ENCODE measurements around the gene LRP1. TPM values are rescaled to one million over a fixed set of nuclear protein-coding genes. Genes with fewer than 3 reads are reported as not detected.

The LRP1 gene
- total and polyA plus RNA-seq, 2 of the 13 experiments (the other 11 are each of a cell fraction or from before 2014, with no cell fraction given), result 14.7 to 30.8 TPM

GRCh38 chr12:57229634-57230380, 101.5 kb downstream of the LRP1 start, which contains the start of gene SHMT2 (continued):
- TF ChIP-seq GRHL1 (CRISPR knock-in tag; conservative IDR thresholded peaks at IDR 0.05), result no peak
- TF ChIP-seq TRAFD1 (CRISPR knock-in tag; IDR thresholded peaks at IDR 0.05; ENCODE audit: borderline replicate concordance), result no peak
- 0 out of 2 replicates have a peak, but pooled peaks have one; percentile 44 for TF ChIP-seq KAT8 (CRISPR knock-in tag; IDR thresholded peaks at IDR 0.05)
- TF ChIP-seq ZNF569 (CRISPR knock-in tag; IDR thresholded peaks at IDR 0.05; ENCODE audit: borderline replicate concordance), result no peak
- no peak for TF ChIP-seq ZNF34 (CRISPR knock-in tag; IDR thresholded peaks at IDR 0.05; ENCODE audit: borderline replicate concordance)
- no peak for TF ChIP-seq ZIK1 (CRISPR knock-in tag; IDR thresholded peaks at IDR 0.05; ENCODE audit: borderline replicate concordance, low read depth)
- TF ChIP-seq YEATS2 (CRISPR knock-in tag; IDR thresholded peaks at IDR 0.05; ENCODE audit: borderline replicate concordance), result peak; percentile 61; the same call in 1 of the 2 replicates
- no peak for TF ChIP-seq ZMYM4 (CRISPR knock-in tag; IDR thresholded peaks at IDR 0.05)
- no peak for TF ChIP-seq ZNF567 (CRISPR knock-in tag; IDR thresholded peaks at IDR 0.05; ENCODE audit: borderline replicate concordance)
- TF ChIP-seq ZSCAN20 (CRISPR knock-in tag; IDR thresholded peaks at IDR 0.05; ENCODE audit: borderline replicate concordance), result no peak
- no peak for TF ChIP-seq ZNF205 (CRISPR knock-in tag; IDR thresholded peaks at IDR 0.05)
- no peak for TF ChIP-seq PLRG1 (conservative IDR thresholded peaks at IDR 0.05)
- TF ChIP-seq NCOA1 (CRISPR knock-in tag; IDR thresholded peaks at IDR 0.05), result no peak
- TF ChIP-seq MTA1 (CRISPR knock-in tag; IDR thresholded peaks at IDR 0.05; ENCODE audit: borderline replicate concordance), result peak; percentile 60; the same call in 1 of the 2 replicates
- no peak for TF ChIP-seq PRMT3 (CRISPR knock-in tag; IDR thresholded peaks at IDR 0.05; ENCODE audit: borderline replicate concordance, low read depth)
- TF ChIP-seq NCOA2 (CRISPR knock-in tag; IDR thresholded peaks at IDR 0.05), result peak; percentile 32; the same call in 1 of the 2 replicates
- TF ChIP-seq ZNF800 (CRISPR knock-in tag; IDR thresholded peaks at IDR 0.05), result peak; percentile 78; the same call in 1 of the 2 replicates
- peak; percentile 74; the same call in 1 of the 2 replicates for TF ChIP-seq ZSCAN29 (CRISPR knock-in tag; conservative IDR thresholded peaks at IDR 0.05)
- TF ChIP-seq ZNF451 (CRISPR knock-in tag; IDR thresholded peaks at IDR 0.05), result no peak
- peak; percentile 87 for TF ChIP-seq ZSCAN31 (CRISPR knock-in tag; IDR thresholded peaks at IDR 0.05; ENCODE audit: low read depth)
- no peak for TF ChIP-seq TCF7 (IDR thresholded peaks at IDR 0.05; ENCODE audit: low read depth)
- TF ChIP-seq CCAR2 (optimal IDR thresholded peaks at IDR 0.05; ENCODE audit: low read depth, low read length), result no peak
- TF ChIP-seq ATRX (CRISPR knock-in tag; IDR thresholded peaks at IDR 0.05; ENCODE audit: borderline replicate concordance), result no peak
- no peak for TF ChIP-seq ZNF432 (CRISPR knock-in tag; IDR thresholded peaks at IDR 0.05; ENCODE audit: borderline replicate concordance)
- 0 out of 2 replicates have a peak, but pooled peaks have one; percentile 28 for TF ChIP-seq XBP1 (CRISPR knock-in tag; IDR thresholded peaks at IDR 0.05)

Measured in HepG2 (cell line).